NCI-H2196 treated with DMSO at 0.1 percent for 48 hours (cell line): Measurements from ENCODE around the gene PARD6A.

Experiments used
- DNase-seq: peaks from one replicate; lab custom pipeline; 2025; ENCODE audit not compliant: unreplicated experiment; lab: John Stamatoyannopoulos, UW

The PARD6A gene

DNA sequence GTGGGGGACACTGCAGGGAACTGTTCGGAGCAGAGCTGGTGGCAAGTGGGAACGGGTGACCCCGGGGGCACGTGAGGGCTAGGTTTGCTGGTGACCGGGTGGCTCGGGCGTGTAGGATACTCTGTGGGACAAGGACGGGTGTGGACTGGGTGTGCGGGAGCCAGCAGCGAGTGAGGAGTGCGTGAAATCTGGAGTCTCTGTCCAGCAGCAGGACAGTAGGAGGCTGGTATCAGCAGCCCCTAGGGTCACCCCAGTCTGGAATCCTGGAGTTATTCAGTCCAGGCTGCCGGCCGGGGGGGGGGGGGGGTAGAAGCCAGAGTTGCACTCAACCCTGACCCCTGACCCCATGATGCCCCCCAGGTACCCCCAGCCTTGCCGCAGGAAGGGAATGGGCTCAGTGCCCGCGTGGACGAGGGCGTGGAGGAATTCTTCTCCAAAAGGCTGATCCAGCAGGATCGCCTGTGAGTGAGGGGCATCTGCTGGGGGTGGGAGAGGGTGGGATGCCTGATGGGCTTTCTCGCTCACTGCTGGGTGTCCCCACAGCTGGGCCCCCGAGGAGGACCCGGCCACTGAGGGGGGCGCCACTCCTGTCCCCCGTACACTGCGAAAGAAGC is 6.9 kb upstream of the PARD6A start:
- DNase-seq = no peak

- DNase-seq = no peak
Measured at GRCh38 chr16:67654403-67654911, 6.3 kb upstream of the PARD6A start.

DNA sequence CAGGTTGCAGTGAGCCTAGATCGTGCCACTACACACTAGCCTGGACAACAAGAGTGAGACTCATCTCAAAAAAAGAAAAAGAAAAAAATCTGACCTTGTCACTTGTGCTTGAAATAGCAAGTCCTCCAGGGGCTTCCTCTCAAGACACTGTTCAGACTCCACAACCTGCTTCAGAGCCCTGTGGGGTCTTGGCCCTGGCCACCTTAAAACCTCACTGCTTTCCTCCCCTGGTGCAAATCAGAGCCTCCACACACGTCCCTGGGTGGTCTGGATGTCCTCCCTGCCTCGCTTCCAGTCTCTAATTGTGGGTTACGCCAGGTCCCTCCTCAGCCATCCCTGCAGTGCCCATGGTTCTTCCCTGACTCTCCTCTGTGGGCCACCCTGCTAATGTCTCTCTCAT is 5.4 kb upstream of the PARD6A start:
- DNase-seq = no peak

- no peak for DNase-seq
Measured at GRCh38 chr16:67656344-67657016, 4.3 kb upstream of the PARD6A start.

GRCh38 chr16:67657017-67657608 is 3.6 kb upstream of the PARD6A start:
- no peak for DNase-seq

- no peak for DNase-seq
Measured at GRCh38 chr16:67657751-67658518, 2.8 kb upstream of the PARD6A start.

DNA sequence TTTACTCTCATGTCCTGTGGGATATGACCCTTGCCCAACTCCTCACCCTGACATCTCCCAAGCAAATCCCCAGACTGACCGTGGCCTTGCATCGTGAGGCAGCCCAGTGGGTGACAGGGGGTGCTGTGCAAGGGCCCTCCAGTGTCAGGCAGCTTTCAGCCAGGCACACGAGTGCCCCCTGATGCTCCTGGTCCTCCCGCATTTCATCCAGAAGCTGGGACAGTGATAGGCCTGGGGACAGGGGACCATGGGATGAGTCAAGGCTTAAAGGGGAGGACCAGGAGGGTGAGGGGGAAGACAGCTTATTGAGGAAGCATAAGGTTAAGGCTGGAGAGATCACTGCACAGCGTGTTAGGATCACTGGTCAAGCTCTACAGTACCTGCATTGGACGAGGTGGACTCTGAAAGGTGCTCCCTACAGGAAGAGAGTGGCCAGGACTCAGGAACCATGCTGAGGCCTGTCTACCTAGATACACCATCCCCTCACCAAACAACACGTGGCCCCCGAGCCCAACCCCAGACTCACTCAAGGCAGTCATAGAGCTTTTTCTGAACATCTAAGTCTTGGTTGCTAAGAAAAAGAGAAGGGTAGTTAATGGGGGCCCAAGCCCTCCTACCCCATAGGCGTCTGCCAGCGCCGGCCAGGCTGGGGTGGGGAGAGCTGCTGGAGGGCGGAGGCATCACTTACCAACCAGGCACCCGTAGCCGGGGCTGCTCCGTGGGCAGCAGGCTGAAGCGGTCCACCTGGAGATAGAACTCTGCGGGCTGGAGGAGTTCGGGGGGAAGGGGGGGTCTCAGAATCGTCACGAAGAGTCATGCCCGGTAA is 1.7 kb upstream of the PARD6A start:
- DNase-seq = no peak

DNA sequence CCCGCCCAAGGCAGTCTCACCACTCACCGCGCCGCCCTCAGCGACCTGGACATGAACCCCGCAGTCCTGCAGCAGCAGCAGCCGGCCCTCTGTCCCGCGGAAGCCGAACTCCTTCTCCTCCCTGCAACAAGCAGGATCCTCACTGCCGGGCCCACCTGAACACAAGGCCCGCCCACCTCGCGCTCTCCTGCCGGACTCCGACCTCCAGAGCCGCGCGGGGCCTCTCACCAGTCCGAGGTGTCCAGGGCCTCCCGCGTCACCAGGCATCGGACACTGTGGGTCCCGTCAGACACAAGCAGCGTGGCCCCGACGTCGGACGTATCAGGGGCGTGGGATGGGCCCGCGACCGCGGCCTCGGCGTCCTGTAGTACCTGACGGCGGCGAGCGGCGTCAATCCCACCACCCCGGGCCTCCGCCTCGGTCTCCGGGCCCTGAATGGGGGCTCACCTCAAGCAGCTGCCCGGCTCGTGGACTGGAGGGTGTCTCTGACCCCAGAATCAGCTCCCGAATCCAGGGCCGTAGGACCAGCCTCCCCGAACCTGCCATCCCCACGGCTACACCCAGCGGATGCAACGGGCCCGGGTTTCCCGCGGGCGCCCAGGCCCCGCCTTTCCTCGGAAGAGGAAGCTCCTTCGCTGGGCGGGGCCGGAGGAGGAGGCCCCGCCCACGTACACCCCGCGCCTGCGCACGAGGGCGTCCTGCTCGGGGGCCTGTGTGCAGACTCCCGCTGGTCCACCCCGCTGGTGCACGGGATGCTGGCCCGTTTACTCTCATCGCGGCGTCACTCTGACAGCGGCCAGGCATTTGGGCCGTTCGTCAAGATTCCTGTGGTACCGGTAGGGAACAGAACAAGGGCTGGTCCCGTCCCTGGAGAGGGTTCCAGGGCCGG is 841 bp upstream of the PARD6A start, which contains the start of gene ACD:
Gene ACD, minus strand, starts transcription at position 586 of the 889 bp plus-strand sequence. Its CDS starts 40 bp downstream, at position 546.
- peak; percentile 45 for DNase-seq

- DNase-seq = no peak
Measured at GRCh38 chr16:67661101-67661761, 471 bp downstream of the PARD6A start.

- no peak for DNase-seq
Measured at GRCh38 chr16:67661886-67662652, 1.3 kb downstream of the PARD6A start.

- no peak for DNase-seq
Measured at GRCh38 chr16:67662653-67663010, 1.9 kb downstream of the PARD6A start.

DNA sequence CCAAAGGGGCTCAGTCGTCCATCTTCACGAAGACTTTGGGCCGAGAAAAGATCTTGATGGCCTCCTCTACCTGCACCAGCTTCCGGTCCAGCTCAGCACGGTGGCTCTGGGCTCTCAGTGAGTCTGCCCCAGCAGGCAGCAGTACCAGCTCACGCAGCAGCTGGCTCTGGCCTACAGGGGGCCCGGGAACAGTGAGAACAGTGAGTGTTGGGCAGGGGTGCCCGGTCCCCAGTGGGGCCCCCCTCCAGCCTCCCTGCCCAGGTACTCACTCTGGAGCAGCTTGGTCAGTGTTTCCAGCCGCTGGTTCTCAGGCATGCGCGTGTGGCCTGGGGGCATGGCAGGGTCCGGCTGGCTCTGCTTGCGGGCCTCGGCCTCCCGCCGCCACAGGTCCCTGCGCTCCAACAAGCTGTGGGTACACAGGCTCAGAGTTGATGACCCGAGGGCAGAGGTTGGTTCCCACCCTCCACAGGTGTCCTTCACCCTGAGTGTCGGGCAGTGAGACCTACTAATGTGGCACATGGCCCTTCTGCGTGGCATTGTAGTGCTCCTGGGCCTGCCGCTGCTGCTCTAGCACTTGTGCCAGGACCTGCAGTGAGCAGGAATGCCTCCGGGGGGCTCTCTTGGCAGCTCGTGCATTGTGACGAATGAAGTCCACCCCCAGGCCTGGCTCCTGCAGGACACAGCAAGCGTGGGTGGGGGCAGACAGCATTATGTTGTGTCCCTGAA is 2.6 kb downstream of the PARD6A start:
- no peak for DNase-seq

- DNase-seq = no peak
Measured at GRCh38 chr16:67663877-67664222, 3.1 kb downstream of the PARD6A start.

GRCh38 chr16:67664258-67664657 is 3.5 kb downstream of the PARD6A start:
- DNase-seq = no peak

DNA sequence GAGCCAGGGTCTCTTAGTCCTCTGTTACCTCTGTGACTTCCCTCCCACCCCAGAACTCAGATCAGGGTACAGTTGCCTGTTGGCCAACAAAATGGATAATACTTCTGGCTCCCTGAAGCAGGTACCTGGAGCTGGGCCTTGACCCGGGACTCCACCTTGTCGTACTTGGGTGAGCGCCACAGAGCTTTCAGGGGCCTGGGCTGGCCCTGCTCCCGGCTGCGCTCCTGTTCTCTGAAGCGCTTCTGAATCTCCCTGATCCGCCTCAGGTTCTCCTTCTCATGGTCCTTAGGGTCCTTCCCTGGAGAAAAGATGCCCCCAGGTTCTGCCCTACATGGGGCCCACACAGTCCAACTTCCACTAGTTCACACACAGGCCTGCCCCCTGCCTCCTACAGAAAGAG is 4.1 kb downstream of the PARD6A start:
- no peak for DNase-seq

GRCh38 chr16:67665598-67665997 is 4.8 kb downstream of the PARD6A start:
- no peak for DNase-seq

DNA sequence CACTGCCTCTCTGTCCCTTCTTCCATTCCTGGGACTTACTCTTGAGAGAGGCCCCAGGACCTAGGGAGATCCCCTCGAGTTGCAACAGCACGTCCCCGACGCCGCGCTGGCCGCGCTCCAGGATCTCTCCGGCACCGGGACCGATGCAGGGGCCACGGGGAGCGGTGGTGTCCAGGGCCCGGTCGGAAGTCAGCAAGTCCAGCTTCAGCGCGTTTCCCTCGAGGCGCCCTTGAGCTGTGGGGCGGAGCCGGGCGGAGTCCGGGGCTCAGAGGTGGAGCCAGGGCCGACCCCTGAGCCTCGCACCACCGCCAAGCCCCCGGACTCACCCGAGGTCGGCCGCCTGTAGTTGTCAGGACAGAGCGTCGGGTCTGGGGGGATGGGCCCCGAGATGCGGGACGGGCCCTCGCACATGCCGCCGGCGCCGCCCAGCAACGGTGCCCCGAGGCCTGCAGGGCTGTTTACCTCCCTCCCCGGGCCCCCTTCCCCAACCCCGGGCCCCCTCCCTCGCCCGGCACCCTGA is 5.3 kb downstream of the PARD6A start:
- DNase-seq = no peak
